ENCODE results near the gene LGR5.

The LGR5 gene

DNA sequence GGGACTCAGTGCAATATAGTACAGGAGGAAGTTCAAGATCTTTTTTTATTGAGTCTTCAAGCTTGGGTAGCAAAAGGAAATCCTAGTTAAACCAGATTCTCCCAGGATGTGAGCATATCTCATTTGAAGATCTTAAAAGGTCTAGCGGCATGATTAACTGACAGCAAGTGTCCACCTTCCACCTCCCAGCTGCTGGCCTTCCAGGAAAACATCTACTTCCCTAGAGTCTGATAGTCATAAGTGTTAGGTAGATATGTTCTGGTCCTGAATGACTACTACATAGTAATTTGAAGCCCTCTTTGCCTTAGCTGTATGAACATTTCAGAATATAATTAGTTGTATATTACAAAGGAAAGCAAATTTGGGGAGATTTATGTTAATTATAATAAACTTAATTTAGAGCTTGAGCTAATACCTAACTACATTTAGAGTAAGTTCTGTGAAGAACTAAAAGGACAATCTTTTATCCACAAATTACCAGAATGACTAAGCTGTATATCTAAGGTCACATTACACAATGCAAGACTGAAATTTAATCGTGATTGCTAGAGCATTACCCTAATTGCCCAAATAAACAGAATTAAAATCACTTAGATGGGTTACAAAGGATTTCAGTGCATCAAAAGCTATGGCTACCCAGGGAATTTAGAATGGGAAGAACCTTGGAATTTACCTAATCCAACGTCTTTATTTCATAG, 9.9 kb downstream of the LGR5 start:
- peak overlapping the region; percentile 24; the same call in 1 of the 2 replicates for H3K27ac ChIP-seq
- TF ChIP-seq, protein P1, sequence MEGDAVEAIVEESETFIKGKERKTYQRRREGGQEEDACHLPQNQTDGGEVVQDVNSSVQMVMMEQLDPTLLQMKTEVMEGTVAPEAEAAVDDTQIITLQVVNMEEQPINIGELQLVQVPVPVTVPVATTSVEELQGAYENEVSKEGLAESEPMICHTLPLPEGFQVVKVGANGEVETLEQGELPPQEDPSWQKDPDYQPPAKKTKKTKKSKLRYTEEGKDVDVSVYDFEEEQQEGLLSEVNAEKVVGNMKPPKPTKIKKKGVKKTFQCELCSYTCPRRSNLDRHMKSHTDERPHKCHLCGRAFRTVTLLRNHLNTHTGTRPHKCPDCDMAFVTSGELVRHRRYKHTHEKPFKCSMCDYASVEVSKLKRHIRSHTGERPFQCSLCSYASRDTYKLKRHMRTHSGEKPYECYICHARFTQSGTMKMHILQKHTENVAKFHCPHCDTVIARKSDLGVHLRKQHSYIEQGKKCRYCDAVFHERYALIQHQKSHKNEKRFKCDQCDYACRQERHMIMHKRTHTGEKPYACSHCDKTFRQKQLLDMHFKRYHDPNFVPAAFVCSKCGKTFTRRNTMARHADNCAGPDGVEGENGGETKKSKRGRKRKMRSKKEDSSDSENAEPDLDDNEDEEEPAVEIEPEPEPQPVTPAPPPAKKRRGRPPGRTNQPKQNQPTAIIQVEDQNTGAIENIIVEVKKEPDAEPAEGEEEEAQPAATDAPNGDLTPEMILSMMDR (conservative IDR thresholded peaks at IDR 0.05) = no peak

DNA sequence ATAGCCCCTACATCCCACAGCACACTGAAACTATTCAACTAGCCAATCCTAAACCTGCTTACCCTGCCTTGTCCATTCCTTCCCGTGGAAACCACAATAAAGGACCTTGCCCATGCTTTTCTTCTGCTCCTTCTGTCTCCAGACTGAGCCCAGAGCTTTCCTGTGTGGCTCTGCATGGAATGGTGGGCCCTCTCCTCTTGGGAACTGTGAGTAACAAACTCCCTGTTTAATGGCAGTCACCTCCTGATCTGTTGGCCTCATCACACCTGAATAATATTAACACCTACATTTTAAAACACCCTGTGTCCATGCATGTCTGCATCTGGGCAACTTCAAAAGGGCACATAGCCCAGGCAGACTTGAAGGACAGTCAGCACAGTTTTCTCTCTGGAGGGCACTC, 12.4 kb downstream of the LGR5 start:
- TF ChIP-seq, protein P1 (conservative IDR thresholded peaks at IDR 0.05) = no peak
- H3K27ac ChIP-seq = no peak overlapping the region

DNA sequence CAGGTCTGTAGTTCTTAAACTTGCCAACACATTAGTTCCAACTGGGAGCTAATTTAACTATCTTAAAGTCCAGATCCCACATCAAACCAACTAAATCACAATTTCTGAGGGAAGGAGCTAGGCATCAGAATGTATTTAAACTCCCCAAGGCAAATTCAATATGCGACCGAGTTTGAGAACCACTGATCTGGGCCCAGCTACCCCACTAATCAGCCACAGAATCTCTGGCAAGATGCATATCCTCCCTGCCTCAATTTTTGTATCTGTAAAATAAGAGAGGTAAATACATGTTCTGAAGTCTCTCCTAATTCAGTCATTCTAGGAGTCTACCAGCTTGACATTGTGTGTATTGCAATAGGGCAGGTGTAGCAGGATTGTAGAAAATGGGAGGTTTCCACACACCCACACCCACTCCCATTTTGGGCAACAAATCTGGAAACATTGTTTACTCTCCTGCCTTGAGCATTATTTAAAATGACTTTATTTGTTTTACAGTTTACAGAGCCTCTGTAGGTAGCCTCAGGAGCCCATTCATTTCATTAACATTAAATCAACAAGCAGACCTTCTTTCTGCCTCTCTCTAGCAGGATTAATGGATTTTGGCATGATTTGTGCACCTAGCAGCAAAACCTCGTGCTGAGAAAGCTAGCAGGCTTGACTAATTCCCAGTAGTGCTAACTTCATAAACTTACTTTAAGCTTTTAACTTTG, 15.6 kb downstream of the LGR5 start:
- no peak overlapping the region for H3K27ac ChIP-seq
- TF ChIP-seq, protein P1 (conservative IDR thresholded peaks at IDR 0.05) = no peak

DNA sequence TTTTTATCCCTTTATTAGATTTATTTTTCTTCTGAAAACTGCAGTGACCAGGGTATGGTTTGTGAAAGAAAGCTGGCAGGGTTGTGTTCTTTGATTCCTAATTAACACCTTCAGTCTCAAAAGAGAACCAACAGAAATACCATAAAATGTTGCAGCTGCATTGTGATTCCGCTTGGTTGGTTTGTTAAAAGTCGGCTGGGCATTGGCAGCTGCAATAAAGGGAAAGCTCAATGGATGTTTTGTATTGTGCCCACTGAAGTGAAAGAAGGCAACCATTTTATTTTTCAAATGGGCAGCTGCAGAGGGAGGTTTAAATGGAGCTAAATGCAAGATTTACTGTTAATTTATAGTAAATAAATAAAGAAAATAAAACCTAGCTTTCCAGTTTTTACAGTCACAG, 16.7 kb downstream of the LGR5 start:
- TF ChIP-seq, protein P1 (conservative IDR thresholded peaks at IDR 0.05) = no peak
- H3K27ac ChIP-seq = no peak overlapping the region

DNA sequence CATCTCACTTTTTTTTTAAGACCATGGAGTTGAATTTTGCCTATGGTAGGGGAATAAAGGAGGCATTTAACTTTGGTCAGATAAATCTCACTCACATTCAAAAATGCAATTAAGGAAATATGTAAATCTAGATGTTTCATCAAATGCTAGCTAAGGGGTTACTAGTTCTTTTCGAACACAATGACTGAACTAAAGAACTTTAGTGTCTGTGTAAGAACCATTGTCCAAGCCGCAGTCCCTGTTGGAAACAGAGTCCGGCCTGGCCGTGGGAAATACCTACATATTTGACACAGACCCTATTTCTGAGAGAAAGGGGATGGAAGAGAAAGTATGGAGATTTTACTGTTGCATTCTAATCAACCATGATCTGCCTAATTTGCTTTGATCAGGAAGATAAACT, 17.4 kb downstream of the LGR5 start:
- TF ChIP-seq, protein P1 (conservative IDR thresholded peaks at IDR 0.05) = no peak
- no peak overlapping the region for H3K27ac ChIP-seq

GRCh38 chr12:71460318-71460717, 20.7 kb downstream of the LGR5 start:
- H3K27ac ChIP-seq = no peak overlapping the region
- TF ChIP-seq, protein P1 (conservative IDR thresholded peaks at IDR 0.05) = no peak

- TF ChIP-seq, protein P1 (conservative IDR thresholded peaks at IDR 0.05) = no peak
- no peak overlapping the region for H3K27ac ChIP-seq
These were observed 21.4 kb downstream of the LGR5 start for GRCh38 chr12:71460850-71461609.

Measured in VCaP (cell line).